Ovary (tissue), 3 donors: Measurements from ENCODE around the gene COPA.

Experiments
- EP300 ChIP-seq: sonication (generic); formaldehyde crosslinking; IDR thresholded peaks from one replicate; pipeline ENCODE4 v1.6.1; 2017; ENCODE audit warnings: antibody characterized with exemption
- TF ChIP-seq, protein P1 (sequence below), 3 donors: fragments of 450-650 bp in 2 of 3; fragments of 200-600 bp in 1 of 3; IDR thresholded peaks; one replicate each; pipeline versions ENCODE4 v1.5.1 to v1.8.0; 2016 to 2022; ENCODE audit warnings: antibody characterized with exemption in 3 of 3, mild to moderate bottlenecking in 1 of 3
- donor health status: DM: no; HTN: no; CAD: no.

- TF ChIP-seq, protein P1, sequence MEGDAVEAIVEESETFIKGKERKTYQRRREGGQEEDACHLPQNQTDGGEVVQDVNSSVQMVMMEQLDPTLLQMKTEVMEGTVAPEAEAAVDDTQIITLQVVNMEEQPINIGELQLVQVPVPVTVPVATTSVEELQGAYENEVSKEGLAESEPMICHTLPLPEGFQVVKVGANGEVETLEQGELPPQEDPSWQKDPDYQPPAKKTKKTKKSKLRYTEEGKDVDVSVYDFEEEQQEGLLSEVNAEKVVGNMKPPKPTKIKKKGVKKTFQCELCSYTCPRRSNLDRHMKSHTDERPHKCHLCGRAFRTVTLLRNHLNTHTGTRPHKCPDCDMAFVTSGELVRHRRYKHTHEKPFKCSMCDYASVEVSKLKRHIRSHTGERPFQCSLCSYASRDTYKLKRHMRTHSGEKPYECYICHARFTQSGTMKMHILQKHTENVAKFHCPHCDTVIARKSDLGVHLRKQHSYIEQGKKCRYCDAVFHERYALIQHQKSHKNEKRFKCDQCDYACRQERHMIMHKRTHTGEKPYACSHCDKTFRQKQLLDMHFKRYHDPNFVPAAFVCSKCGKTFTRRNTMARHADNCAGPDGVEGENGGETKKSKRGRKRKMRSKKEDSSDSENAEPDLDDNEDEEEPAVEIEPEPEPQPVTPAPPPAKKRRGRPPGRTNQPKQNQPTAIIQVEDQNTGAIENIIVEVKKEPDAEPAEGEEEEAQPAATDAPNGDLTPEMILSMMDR (IDR thresholded peaks at IDR 0.05): no peak
- TF ChIP-seq EP300: no peak
These were observed 1.2 kb upstream of the COPA start for GRCh38 chr1:160344241-160344640.
